NCI-H1436 treated with DMSO at 0.1 percent for 48 hours (cell line): ENCODE data around the gene SLC49A3.

Experiments used
- DNase-seq: peaks from one replicate; lab custom pipeline; 2025; lab: John Stamatoyannopoulos, UW

The SLC49A3 gene

GRCh38 chr4:633406-633805 lies 55.5 kb downstream of the SLC49A3 start:
- DNase-seq, result no peak

- DNase-seq, result no peak
Observed at GRCh38 chr4:632926-633325, 56.0 kb downstream of the SLC49A3 start.

GRCh38 chr4:632196-632790 lies 56.7 kb downstream of the SLC49A3 start:
- no peak for DNase-seq
